Chondrocyte (in vitro differentiated cells): ENCODE measurements around the gene PLXNA4. TPM values are rescaled to one million over a fixed set of nuclear protein-coding genes. Genes with fewer than 3 reads are reported as not detected.
A peak's percentile ranks its signal among the peaks of the same experiment; 100 is the strongest.

Experiments
- DNase-seq: peaks from one replicate; pipeline ENCODE4 v3.0.0; 2021; ENCODE audit warnings: mixed read lengths, low spot score
- H3K27ac Mint-ChIP-seq: one replicate; pipeline ENCODE4 v1.8.0; 2021; ENCODE audit warnings: mild to moderate bottlenecking, moderate library complexity, mixed read lengths; ENCODE audit not compliant: unreplicated experiment
- H3K27me3 Mint-ChIP-seq: 2 replicates; pipeline ENCODE4 v1.8.0; 2021; ENCODE audit warnings: low read depth, mixed read lengths
- H3K36me3 Mint-ChIP-seq: 2 replicates; pipeline ENCODE4 v1.8.0; 2021; ENCODE audit warnings: low read depth, mixed read lengths
- H3K4me1 Mint-ChIP-seq: 2 replicates; pipeline ENCODE4 v1.8.0; 2021; ENCODE audit warnings: low read depth, mild to moderate bottlenecking, mixed read lengths
- H3K4me3 Mint-ChIP-seq: one replicate; pipeline ENCODE4 v1.8.0; 2021; ENCODE audit warnings: mild to moderate bottlenecking, moderate library complexity, mixed read lengths; ENCODE audit not compliant: unreplicated experiment
- H3K9me3 Mint-ChIP-seq: 2 replicates; pipeline ENCODE4 v1.8.0; 2021; ENCODE audit warnings: low read depth, mixed read lengths
- total RNA-seq: library from RNA; stranded (reverse); gene quantifications from 3 replicates; pipeline ENCODE4 v1.2.1, GENCODE V29; 2021
- TF ChIP-seq, protein P1 (sequence below): fragments of 200-600 bp; sonication (generic); IDR thresholded peaks from 2 replicates; pipeline ENCODE4 v1.5.0; 2021; ENCODE audit warnings: antibody characterized with exemption, mild to moderate bottlenecking, moderate library complexity

The PLXNA4 gene
- total RNA-seq, 1 donor from 2014 or later, result 11.3 TPM

DNA sequence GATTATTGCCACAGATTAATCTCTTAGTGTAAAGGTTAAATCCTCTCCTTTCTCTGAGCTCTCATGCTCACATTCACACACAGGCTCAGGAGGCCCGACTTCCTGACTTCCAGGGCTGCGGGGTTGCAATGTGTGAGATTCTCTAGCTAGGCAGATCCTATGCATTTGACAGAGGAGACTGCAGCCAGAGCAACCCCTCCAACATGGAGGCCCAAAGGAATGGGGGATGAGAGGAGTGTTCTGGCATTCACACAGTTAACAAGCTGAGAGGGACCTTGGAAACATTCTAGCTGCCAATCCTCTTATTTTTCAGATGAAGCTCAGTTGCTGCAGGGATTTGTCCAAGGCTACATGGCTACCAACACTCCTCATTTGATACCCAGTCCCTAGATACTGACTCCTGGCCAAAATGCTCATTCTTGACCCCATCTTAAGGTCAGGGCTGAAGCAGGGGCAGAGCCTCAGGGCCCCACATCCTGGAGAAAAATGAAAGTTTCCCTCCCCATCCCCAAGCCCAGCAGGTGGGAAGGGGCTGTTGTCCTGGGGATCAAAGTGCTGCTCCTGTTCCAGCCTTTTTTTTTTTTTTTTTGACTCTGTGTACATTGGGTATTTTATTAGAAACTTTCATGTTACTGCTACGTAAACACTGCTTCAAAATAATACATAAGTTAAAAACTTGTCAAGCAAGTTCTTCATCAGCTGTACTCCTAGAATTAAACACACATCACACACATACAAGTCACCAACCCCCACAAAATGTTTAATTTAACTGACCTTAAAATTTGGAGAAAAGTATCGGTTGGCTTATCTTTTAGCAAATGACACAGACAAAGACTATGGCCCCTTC, 325.6 kb downstream of the PLXNA4 start:
- Mint-ChIP-seq H3K9me3 (peaks cover 3% of the 10 kb centered on the region), H3K4me3 (no peak overlapping the region), H3K27ac (no peak overlapping the region), H3K4me1 (peaks cover 63% of the 10 kb centered on the region), H3K36me3 (peaks cover 2% of the 10 kb centered on the region), H3K27me3 (no peaks in the 10 kb centered on the region)
- DNase-seq, result no peak
- TF ChIP-seq, protein P1, sequence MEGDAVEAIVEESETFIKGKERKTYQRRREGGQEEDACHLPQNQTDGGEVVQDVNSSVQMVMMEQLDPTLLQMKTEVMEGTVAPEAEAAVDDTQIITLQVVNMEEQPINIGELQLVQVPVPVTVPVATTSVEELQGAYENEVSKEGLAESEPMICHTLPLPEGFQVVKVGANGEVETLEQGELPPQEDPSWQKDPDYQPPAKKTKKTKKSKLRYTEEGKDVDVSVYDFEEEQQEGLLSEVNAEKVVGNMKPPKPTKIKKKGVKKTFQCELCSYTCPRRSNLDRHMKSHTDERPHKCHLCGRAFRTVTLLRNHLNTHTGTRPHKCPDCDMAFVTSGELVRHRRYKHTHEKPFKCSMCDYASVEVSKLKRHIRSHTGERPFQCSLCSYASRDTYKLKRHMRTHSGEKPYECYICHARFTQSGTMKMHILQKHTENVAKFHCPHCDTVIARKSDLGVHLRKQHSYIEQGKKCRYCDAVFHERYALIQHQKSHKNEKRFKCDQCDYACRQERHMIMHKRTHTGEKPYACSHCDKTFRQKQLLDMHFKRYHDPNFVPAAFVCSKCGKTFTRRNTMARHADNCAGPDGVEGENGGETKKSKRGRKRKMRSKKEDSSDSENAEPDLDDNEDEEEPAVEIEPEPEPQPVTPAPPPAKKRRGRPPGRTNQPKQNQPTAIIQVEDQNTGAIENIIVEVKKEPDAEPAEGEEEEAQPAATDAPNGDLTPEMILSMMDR, result no peak

DNA sequence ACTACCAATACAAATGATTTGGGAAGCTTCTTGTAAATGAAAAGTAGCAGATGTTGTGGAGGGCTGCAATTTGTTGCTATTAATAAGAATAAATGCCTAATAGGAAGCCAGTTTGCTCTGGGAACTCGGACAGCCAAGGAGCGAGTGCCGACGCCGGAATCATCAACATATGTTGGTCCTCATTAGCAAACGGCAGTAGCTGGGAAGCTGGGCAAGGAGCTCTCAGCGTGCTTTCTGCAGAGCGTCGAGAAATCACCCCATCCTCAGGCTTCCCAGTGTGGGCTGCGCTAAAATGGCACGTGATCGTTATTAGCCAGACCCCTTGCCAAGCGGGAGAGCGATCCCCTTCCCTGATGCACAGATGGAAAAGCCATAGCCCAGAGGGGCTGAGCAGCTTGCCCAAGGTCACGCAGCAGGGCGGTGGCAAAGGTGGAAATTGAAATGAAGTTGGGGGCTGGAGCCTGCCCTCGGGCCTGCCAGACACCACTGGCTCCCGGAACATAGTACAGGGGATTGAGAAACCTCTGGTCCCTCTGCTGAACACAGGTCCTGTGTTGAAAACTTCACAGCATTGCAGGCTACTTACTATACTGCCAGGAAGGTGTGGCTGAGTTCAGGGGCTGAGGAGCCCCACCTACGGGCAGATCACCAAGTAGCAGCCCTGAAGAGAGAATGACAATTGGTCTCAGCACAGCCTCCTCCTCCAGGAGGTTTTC, 326.9 kb downstream of the PLXNA4 start:
- Mint-ChIP-seq H3K9me3 (peaks cover 10% of the 10 kb centered on the region), H3K27me3 (no peaks in the 10 kb centered on the region), H3K27ac (no peak overlapping the region), H3K4me3 (no peak overlapping the region), H3K36me3 (peaks cover 2% of the 10 kb centered on the region), H3K4me1 (peaks cover 50% of the 10 kb centered on the region)
- DNase-seq, result no peak
- TF ChIP-seq, protein P1, result peak; percentile 71

- Mint-ChIP-seq H3K27ac (no peak overlapping the region), H3K4me1 (peaks cover 44% of the 10 kb centered on the region), H3K9me3 (peaks cover 10% of the 10 kb centered on the region), H3K27me3 (no peaks in the 10 kb centered on the region), H3K4me3 (no peak overlapping the region), H3K36me3 (peaks cover 2% of the 10 kb centered on the region)
- TF ChIP-seq, protein P1, result no peak
- no peak for DNase-seq
Measured at GRCh38 chr7:132248841-132249240, 327.4 kb downstream of the PLXNA4 start.

- TF ChIP-seq, protein P1, result no peak
- H3K4me1 Mint-ChIP-seq, result peaks cover 37% of the 10 kb centered on the region
- H3K9me3 Mint-ChIP-seq, result peaks cover 10% of the 10 kb centered on the region
- H3K27me3 Mint-ChIP-seq, result no peaks in the 10 kb centered on the region
- no peak overlapping the region for H3K4me3 Mint-ChIP-seq
- no peak overlapping the region for H3K27ac Mint-ChIP-seq
- no peak for DNase-seq
- H3K36me3 Mint-ChIP-seq, result peaks cover 2% of the 10 kb centered on the region
Measured at GRCh38 chr7:132247995-132248618, 328.2 kb downstream of the PLXNA4 start.

GRCh38 chr7:132246591-132246990, 329.7 kb downstream of the PLXNA4 start:
- H3K4me3 Mint-ChIP-seq, result no peak overlapping the region
- TF ChIP-seq, protein P1, result no peak
- peaks cover 2% of the 10 kb centered on the region for H3K36me3 Mint-ChIP-seq
- H3K27me3 Mint-ChIP-seq, result no peaks in the 10 kb centered on the region
- H3K4me1 Mint-ChIP-seq, result peaks cover 24% of the 10 kb centered on the region
- H3K27ac Mint-ChIP-seq, result no peak overlapping the region
- H3K9me3 Mint-ChIP-seq, result peaks cover 10% of the 10 kb centered on the region
- no peak for DNase-seq
